HL-60/S4 (cell line): ENCODE measurements around the gene ZNF32.

Source experiments
- in situ Hi-C: fragments of 300-500 bp; cut with MboI; formaldehyde crosslinking; loops from 2 replicates; pipeline ENCODE4 v1.14.3; 2022; ENCODE audit warnings: low sequenced_read_pairs

The ZNF32 gene

GRCh38 chr10:43681220-43681619 is 32.5 kb upstream of the ZNF32 start:
- in situ Hi-C loops = no loop called here

- in situ Hi-C loops = no loop called here
These were observed 31.4 kb upstream of the ZNF32 start for GRCh38 chr10:43680035-43680434.

- in situ Hi-C loops = loop anchor here (10.0 kb wide), 1 partner anchor 1175 kb away; no protein-coding TSS in a partner anchor
These were observed 30.8 kb upstream of the ZNF32 start for GRCh38 chr10:43679509-43679908.

DNA sequence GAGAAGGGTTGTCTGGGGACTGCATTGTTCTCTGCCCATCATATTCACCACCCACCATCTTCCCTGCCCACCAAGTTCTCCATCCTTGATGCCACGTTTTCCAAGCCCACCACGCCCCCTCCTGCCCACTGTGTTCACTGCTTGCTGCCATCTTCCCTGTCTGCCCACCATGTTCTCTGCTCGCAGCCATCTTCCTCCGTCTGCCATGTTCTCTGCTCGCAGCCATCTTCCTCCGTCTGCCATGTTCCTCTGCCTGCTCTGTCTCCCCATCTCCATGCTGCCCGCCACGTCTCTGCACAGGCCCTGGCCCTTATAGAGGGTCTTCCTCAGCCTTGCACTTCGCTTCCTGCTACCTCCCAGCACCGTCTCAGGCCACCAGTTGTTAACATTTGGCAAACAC is 30.0 kb upstream of the ZNF32 start:
- in situ Hi-C loops = loop anchor here (10.0 kb wide), 1 partner anchor 1176 kb away; no protein-coding TSS in a partner anchor

DNA sequence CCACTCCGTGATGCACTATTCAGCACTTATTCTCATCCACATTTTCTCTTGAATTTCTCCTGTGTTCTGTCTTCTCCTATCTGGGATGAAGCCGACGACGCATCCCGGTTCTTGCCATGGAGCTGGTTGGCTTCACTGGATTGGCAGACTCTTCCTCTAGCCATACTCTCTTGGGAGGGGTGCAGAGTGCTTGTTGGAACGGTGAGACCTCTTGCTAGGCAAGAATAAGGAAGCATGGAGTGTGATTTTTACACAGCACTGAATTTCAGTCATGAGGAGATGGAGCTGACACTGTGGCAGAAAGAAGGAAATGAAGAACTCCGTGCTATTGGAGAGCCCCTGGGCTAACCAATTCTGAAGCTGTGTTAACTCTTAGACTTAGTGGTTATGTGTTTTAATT is 28.2 kb upstream of the ZNF32 start:
- in situ Hi-C loops = loop anchor here (10.0 kb wide), 1 partner anchor 1178 kb away; no protein-coding TSS in a partner anchor

- in situ Hi-C loops = loop anchor here (10.0 kb wide), 1 partner anchor 1178 kb away; no protein-coding TSS in a partner anchor
These were observed 27.6 kb upstream of the ZNF32 start for GRCh38 chr10:43676331-43676730.

GRCh38 chr10:43674553-43675210 is 26.0 kb upstream of the ZNF32 start:
- in situ Hi-C loops = loop anchor here (10.0 kb wide), 1 partner anchor 1180 kb away; no protein-coding TSS in a partner anchor

DNA sequence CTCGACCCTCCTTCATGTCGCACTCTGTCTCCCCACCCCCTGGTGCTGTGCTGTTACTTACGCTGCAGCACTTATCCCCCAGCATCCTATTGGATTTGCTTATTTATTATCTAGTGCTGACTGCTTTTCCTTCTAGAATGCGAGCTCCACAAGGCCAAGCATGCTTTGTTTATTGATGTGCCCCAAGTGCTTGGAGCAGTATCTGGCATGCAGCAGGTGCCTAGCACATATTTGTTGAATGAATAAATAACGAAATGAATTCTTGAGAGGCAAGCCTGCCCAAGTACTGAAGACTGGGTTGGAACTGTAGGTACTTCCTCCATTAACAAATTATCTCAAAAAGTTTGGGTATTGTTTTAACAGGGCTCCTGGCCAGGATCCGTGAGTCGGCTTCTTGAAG is 24.8 kb upstream of the ZNF32 start:
- in situ Hi-C loops = loop anchor here (10.0 kb wide), 1 partner anchor 1181 kb away; no protein-coding TSS in a partner anchor

DNA sequence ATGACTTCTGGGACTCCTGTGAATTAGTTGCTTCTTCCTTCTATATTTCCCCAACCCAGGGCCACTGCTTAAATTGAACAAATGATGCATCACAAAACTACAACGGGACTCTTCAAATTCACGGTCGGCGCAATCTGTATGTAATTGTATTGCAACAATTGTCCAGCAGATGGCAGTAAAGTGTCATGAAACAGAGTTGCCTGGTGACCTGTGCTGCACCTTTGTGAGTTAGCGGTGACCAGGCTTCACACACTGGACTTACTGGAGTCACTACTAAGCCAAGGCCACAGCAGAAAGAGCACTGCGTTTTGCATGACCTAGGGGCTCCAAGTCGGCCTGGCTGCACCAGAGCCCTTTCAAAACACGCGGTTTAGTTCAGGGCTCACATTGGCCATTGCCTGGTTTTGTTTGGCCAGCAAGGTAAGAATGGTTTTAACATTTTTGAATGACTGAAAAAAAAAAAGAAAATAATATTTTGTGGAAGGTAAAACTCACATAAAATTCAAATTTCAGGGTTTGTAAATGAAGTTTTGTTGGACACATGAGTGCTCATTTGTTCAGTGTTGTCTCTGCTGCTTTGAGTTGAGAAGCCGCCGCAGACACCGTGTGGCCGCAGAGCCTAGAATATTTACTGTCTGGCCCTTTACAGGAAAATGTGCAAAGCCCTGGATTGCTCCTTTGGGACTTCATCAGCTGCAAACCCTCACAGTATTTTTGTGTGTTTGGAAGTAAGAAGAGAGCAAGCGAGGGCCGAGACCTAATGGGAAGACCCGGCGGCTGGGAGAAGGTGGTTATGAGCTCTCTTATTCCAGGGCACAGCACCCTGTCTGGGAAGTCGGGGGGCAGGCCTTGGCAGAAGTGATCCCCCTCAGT is 23.2 kb upstream of the ZNF32 start:
- in situ Hi-C loops = loop anchor here (10.0 kb wide), 1 partner anchor 1183 kb away; no protein-coding TSS in a partner anchor

GRCh38 chr10:43669386-43669785 is 20.7 kb upstream of the ZNF32 start:
- in situ Hi-C loops = no loop called here

GRCh38 chr10:43667761-43668386 is 19.2 kb upstream of the ZNF32 start:
- in situ Hi-C loops = no loop called here

- in situ Hi-C loops = no loop called here
These were observed 18.6 kb upstream of the ZNF32 start for GRCh38 chr10:43667317-43667731.

GRCh38 chr10:43666552-43666951 is 17.9 kb upstream of the ZNF32 start:
- in situ Hi-C loops = no loop called here

- in situ Hi-C loops = no loop called here
These were observed 16.4 kb upstream of the ZNF32 start for GRCh38 chr10:43665054-43665453.

DNA sequence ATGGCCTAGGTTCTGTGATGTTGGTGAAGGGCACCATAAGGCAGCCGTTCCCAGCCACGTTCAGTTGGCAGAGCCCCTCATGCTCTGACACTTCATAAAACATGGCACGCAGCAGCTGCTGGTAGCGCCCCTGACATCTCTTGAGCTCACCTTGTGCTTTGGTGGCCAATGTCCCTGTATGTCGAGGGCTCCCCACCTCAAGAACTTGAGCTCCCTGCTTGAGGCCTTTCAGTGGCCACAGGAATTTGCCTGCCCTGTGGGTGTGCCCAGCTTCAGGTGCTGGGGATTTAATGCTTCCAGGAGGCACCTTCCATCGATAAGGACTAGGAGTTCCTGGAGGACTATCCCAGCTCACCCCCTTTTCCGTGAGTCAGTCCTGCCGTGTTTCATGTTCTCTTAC is 9.5 kb upstream of the ZNF32 start:
- in situ Hi-C loops = no loop called here

GRCh38 chr10:43655311-43655710 is 6.6 kb upstream of the ZNF32 start:
- in situ Hi-C loops = no loop called here

GRCh38 chr10:43653746-43654145 is 5.1 kb upstream of the ZNF32 start:
- in situ Hi-C loops = no loop called here

DNA sequence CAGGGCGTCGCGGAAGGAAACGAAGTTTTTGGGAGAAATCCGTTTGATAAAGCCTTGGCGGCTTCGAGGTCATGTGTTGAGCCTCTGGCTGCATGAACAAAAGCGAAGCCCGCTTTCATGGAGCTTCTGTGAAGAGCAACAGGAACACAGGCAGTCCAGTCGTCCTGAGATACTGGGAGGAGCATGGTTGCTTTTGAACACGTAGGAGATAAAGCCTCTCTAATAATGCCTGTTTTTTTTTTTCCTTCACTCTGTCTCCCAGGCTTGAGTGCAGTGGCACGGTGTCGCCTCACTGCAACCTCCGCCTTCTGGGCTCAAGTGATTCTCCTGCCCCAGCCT is 473 bp upstream of the ZNF32 start:
- in situ Hi-C loops = no loop called here

DNA sequence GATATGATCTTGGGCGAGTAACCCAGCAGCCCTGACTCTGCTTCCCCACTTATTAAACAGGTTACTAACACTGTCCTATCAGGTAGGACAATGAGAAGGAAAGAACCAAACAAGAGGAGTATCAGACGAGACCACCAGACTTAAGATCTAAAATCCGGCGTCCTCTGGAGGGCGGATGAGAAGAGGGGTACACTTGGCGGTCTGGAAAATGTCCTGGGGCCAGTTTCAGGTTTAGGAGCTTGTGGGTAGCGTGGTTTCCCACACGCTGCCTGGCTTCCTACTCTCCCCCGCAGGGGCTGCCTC is 635 bp downstream of the ZNF32 start:
- in situ Hi-C loops = no loop called here

GRCh38 chr10:43647576-43647975 is 1.1 kb downstream of the ZNF32 start:
- in situ Hi-C loops = no loop called here

- in situ Hi-C loops = no loop called here
These were observed 2.8 kb downstream of the ZNF32 start for GRCh38 chr10:43645866-43646265.

GRCh38 chr10:43644252-43644651 is 4.4 kb downstream of the ZNF32 start:
- in situ Hi-C loops = no loop called here
